K562 (cell line): Measurements from ENCODE around the gene PIK3CG. TPM values are rescaled to one million over a fixed set of nuclear protein-coding genes. Genes with fewer than 3 reads are reported as not detected.

Experiments used
- CHCHD3 ChIP-seq: fragments of 250-450 bp; sonication (Bioruptor Pico); IDR thresholded peaks from 2 replicates; pipeline ENCODE4 v2.1.2; 2022; ENCODE audit warnings: mild to moderate bottlenecking
- DMBX1 ChIP-seq: fragments of 250-450 bp; sonication (Bioruptor Pico); IDR thresholded peaks from 2 replicates; pipeline ENCODE4 v1.8.0; 2022; ENCODE audit warnings: inconsistent platforms, mild to moderate bottlenecking, moderate library complexity, borderline replicate concordance
- E2F1 ChIP-seq: sonication (generic); formaldehyde crosslinking; IDR thresholded peaks from 2 replicates; pipeline ENCODE4 v1.8.1; 2023; ENCODE audit warnings: mild to moderate bottlenecking, missing genetic modification reagents, moderate library complexity
- EP300 ChIP-seq: IDR thresholded peaks from 2 replicates; pipeline ENCODE4 v1.6.1; 2012; ENCODE audit warnings: low read length, improper control_type of control experiment
- FOXJ3 ChIP-seq: sonication (generic); formaldehyde crosslinking; IDR thresholded peaks from 2 replicates; pipeline ENCODE4 v1.4.0; 2020; ENCODE audit warnings: mild to moderate bottlenecking, missing genetic modification reagents
- HDAC2 ChIP-seq: fragments of 450-650 bp; IDR thresholded peaks from 2 replicates; pipeline ENCODE4 v1.6.1; 2016; ENCODE audit warnings: mild to moderate bottlenecking
- MED1 ChIP-seq: sonication (generic); formaldehyde crosslinking; IDR thresholded peaks from 2 replicates; pipeline ENCODE4 v1.8.1; 2023; ENCODE audit warnings: missing genetic modification reagents, borderline replicate concordance
- NCOR1 ChIP-seq: fragments of 450-650 bp; IDR thresholded peaks from 2 replicates; pipeline ENCODE4 v1.6.1; 2016; ENCODE audit warnings: mild to moderate bottlenecking, moderate library complexity
- NFATC3 ChIP-seq: fragments of 450-650 bp; IDR thresholded peaks from 2 replicates; pipeline ENCODE4 v1.6.1; 2017; ENCODE audit warnings: mild to moderate bottlenecking
- PHB ChIP-seq: fragments of 250-450 bp; sonication (Bioruptor Pico); IDR thresholded peaks from 2 replicates; pipeline ENCODE4 v1.5.0; 2021
- SMARCA4 ChIP-seq: fragments of 450-650 bp; IDR thresholded peaks from 2 replicates; pipeline ENCODE4 v1.6.1; 2016
- SMC3 ChIP-seq: conservative IDR thresholded peaks from 2 replicates; pipeline ENCODE4 v1.6.1; 2011; ENCODE audit warnings: low read depth, low read length, improper control_type of control experiment; ENCODE audit not compliant: insufficient read depth
- TARDBP ChIP-seq: fragments of 450-650 bp; IDR thresholded peaks from 2 replicates; pipeline ENCODE4 v1.6.1; 2016
- U2AF2 ChIP-seq: fragments of 200-400 bp; formaldehyde crosslinking; optimal IDR thresholded peaks from 2 replicates; pipeline ENCODE3; 2017; ENCODE audit warnings: low read depth, mild to moderate bottlenecking, low read length
- YBX1 ChIP-seq: fragments of 450-650 bp; IDR thresholded peaks from 2 replicates; pipeline ENCODE4 v1.7.1; 2016; ENCODE audit warnings: mild to moderate bottlenecking
- ZNF12 ChIP-seq: sonication (generic); formaldehyde crosslinking; IDR thresholded peaks from 2 replicates; pipeline ENCODE4 v1.4.0; 2020; ENCODE audit warnings: mild to moderate bottlenecking, missing genetic modification reagents
- ZNF780A ChIP-seq: fragments of 250-450 bp; sonication (Bioruptor Pico); IDR thresholded peaks from 2 replicates; pipeline ENCODE4 v1.5.0; 2021; ENCODE audit warnings: mild to moderate bottlenecking
- ZNF830 ChIP-seq: fragments of 250-450 bp; sonication (Bioruptor Pico); IDR thresholded peaks from 2 replicates; pipeline ENCODE4 v1.5.0; 2021; ENCODE audit warnings: mild to moderate bottlenecking
- polyA plus RNA-seq, 8 experiments: library from polyadenylated mRNA; depleted of rRNA in 4 of 8; stranded (reverse) in 5 of 8; unstranded in 3 of 8; fragments of >200 nt; fragmentation: Nextera tagmentation in 2 of 8; fragmentation: Illumina TruSeq in 1 of 8; extraction: Ambion mirVana in 2 of 8; extraction: Trizol in 1 of 8; gene quantifications; 2 replicates each; pipeline versions ENCODE4 v1.2.1 to v1.2.3, GENCODE V29; 2011 to 2014; ENCODE audit warnings: inconsistent platforms in 1 of 8, missing spikeins in 1 of 8
- total RNA-seq, 7 experiments: library from RNA; depleted of rRNA in 6 of 7; stranded (reverse); fragments of >200 nt in 6 of 7; fragmentation: Illumina TruSeq in 2 of 7; extraction: Trizol in 2 of 7; gene quantifications; 2 replicates each; pipeline versions ENCODE4 v1.2.1 to v1.2.3, GENCODE V29; 2011 to 2021; ENCODE audit warnings: low replicate concordance in 1 of 7
- TF ChIP-seq, protein P1 (sequence below): fragments of 450-650 bp; IDR thresholded peaks from 2 replicates; pipeline ENCODE4 v1.7.1; 2018; ENCODE audit warnings: mild to moderate bottlenecking, low read depth; ENCODE audit not compliant: partially characterized antibody
- TF ChIP-seq, protein P2 (sequence below): fragments of 250-450 bp; sonication (Bioruptor Pico); IDR thresholded peaks from 2 replicates; pipeline ENCODE4 v1.8.0; 2022; ENCODE audit warnings: moderate library complexity, mild to moderate bottlenecking, inconsistent platforms
- TF ChIP-seq, protein P3 (sequence below): fragments of 250-450 bp; sonication (Bioruptor Pico); IDR thresholded peaks from 2 replicates; pipeline ENCODE4 v1.8.0; 2022; ENCODE audit warnings: moderate library complexity, mild to moderate bottlenecking, inconsistent platforms

Gene PIK3CG
- total and polyA plus RNA-seq, 9 of the 15 experiments (the other 6 are each of a cell fraction or from before 2014, with no cell fraction given), result 5.3 to 42.5 (median 29.0) TPM

DNA sequence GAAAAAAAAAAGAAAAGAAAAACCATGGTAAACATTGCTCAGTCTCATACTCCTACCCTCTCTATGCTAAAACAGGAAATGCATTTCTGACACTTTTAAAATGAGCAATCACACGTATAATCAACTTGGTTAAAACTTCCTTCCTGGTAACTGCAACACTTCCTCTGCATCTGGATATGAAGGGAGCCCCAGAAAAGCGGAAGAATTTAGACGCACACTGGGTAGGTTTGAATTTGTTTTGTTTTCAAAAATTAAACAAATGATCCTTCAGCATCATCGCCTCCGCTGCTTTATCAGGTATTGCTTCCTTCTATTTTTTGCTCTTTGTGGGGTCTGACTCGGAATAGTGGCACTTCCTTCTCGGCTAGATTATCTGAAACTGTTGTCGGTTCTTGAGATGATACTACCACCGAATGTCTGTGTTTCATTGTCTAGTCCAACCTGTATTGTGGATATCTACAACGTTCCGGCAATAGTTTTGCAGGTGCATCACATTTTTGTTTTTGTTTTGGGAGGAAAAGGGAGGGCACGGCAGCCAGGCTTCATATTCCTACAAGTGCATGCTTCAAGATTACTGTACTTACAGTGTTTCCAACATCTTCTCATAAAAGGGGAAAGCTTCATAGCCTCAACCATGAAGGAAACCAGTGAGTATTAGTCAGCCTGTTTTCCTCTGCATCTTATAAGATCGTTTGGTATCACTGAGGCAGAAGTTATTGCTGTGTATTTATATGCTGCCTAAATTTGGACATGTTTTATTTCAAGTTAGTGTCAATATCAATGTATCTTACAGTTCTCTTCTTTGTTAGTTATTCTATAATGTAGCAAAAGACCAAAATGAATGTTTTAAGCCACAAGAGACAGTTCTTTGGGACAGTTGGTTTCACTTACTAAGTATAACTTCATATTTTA lies at the start of gene PIK3CG (continued):
- TF ChIP-seq, protein P1, sequence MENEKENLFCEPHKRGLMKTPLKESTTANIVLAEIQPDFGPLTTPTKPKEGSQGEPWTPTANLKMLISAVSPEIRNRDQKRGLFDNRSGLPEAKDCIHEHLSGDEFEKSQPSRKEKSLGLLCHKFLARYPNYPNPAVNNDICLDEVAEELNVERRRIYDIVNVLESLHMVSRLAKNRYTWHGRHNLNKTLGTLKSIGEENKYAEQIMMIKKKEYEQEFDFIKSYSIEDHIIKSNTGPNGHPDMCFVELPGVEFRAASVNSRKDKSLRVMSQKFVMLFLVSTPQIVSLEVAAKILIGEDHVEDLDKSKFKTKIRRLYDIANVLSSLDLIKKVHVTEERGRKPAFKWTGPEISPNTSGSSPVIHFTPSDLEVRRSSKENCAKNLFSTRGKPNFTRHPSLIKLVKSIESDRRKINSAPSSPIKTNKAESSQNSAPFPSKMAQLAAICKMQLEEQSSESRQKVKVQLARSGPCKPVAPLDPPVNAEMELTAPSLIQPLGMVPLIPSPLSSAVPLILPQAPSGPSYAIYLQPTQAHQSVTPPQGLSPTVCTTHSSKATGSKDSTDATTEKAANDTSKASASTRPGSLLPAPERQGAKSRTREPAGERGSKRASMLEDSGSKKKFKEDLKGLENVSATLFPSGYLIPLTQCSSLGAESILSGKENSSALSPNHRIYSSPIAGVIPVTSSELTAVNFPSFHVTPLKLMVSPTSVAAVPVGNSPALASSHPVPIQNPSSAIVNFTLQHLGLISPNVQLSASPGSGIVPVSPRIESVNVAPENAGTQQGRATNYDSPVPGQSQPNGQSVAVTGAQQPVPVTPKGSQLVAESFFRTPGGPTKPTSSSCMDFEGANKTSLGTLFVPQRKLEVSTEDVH, result no peak
- TF ChIP-seq SMARCA4, result 0 out of 2 replicates have a peak, but pooled peaks have one; percentile 79
- 0 out of 2 replicates have a peak, but pooled peaks have one; percentile 50 for TF ChIP-seq TARDBP
- peak; percentile 54 for TF ChIP-seq EP300
- TF ChIP-seq HDAC2, result peak; percentile 67; the same call in 1 of the 2 replicates
- no peak for TF ChIP-seq ZNF830 (CRISPR knock-in tag)
- no peak for TF ChIP-seq U2AF2
- TF ChIP-seq FOXJ3 (CRISPR knock-in tag), result no peak
- TF ChIP-seq SMC3, result no peak
- no peak for TF ChIP-seq DMBX1
- 0 out of 2 replicates have a peak, but pooled peaks have one; percentile 20 for TF ChIP-seq NCOR1
- TF ChIP-seq ZNF12 (CRISPR knock-in tag), result no peak
- TF ChIP-seq MED1 (CRISPR knock-in tag), result no peak
- TF ChIP-seq ZNF780A, result no peak
- no peak for TF ChIP-seq E2F1 (CRISPR knock-in tag)
- no peak for TF ChIP-seq PHB (CRISPR knock-in tag)
- no peak for TF ChIP-seq YBX1
- TF ChIP-seq, protein P2, sequence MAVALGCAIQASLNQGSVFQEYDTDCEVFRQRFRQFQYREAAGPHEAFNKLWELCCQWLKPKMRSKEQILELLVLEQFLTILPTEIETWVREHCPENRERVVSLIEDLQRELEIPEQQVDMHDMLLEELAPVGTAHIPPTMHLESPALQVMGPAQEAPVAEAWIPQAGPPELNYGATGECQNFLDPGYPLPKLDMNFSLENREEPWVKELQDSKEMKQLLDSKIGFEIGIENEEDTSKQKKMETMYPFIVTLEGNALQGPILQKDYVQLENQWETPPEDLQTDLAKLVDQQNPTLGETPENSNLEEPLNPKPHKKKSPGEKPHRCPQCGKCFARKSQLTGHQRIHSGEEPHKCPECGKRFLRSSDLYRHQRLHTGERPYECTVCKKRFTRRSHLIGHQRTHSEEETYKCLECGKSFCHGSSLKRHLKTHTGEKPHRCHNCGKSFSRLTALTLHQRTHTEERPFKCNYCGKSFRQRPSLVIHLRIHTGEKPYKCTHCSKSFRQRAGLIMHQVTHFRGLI (CRISPR knock-in tag), result no peak
- TF ChIP-seq NFATC3, result no peak
- TF ChIP-seq CHCHD3, result no peak
- TF ChIP-seq, protein P3, sequence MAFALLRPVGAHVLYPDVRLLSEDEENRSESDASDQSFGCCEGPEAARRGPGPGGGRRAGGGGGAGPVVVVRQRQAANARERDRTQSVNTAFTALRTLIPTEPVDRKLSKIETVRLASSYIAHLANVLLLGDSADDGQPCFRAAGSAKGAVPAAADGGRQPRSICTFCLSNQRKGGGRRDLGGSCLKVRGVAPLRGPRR (CRISPR knock-in tag), result no peak
